ENCODE data around the gene SGIP1.

GRCh38 chr1:66757722-66758240 lies 223.8 kb downstream of the SGIP1 start:
- TF ChIP-seq CTCF (IDR thresholded peaks at IDR 0.05) (no peak), POLR2A (IDR thresholded peaks at IDR 0.05) (no peak)
